Measurements from ENCODE around the gene C1QTNF1.
"Not testable (repeated sequence)": the region's sequence is repeated elsewhere in the genome, so short reads cannot be mapped to it uniquely, and the experiment has no call there.

The C1QTNF1 gene

DNA sequence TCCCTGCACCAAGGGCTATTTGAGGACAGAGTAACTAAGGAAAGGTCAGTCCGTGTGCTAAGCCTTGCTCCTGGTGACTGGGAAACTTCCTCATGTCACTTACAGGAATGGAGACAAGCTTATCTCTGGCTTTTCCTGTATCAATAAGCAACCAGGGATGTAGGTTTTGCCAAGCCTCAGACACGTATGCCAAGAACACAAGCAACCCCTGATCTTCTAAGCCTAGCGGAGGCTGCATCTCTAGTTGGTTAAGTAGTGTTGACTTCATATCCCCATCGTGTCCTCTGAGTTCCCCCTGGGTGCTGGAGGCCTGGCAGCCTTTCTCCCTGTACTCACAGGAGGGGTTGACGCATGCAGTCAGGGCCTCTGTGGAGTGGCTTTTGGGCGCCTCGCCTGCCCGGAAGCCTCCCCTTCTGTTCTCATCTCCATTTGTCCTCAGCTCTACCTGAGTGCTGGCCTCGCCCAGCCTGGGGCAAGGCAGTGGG lies 1.4 kb upstream of the C1QTNF1 start:
- in situ Hi-C loops (cut with MboI; ENCODE audit: low sequenced_read_pairs) = no loop called here

GRCh38 chr17:79023180-79023705 lies 726 bp upstream of the C1QTNF1 start:
- in situ Hi-C loops (cut with MboI; ENCODE audit: low sequenced_read_pairs) = no loop called here

GRCh38 chr17:79024901-79025737 lies 1.1 kb downstream of the C1QTNF1 start:
- in situ Hi-C loops (cut with MboI; ENCODE audit: low sequenced_read_pairs) = no loop called here

DNA sequence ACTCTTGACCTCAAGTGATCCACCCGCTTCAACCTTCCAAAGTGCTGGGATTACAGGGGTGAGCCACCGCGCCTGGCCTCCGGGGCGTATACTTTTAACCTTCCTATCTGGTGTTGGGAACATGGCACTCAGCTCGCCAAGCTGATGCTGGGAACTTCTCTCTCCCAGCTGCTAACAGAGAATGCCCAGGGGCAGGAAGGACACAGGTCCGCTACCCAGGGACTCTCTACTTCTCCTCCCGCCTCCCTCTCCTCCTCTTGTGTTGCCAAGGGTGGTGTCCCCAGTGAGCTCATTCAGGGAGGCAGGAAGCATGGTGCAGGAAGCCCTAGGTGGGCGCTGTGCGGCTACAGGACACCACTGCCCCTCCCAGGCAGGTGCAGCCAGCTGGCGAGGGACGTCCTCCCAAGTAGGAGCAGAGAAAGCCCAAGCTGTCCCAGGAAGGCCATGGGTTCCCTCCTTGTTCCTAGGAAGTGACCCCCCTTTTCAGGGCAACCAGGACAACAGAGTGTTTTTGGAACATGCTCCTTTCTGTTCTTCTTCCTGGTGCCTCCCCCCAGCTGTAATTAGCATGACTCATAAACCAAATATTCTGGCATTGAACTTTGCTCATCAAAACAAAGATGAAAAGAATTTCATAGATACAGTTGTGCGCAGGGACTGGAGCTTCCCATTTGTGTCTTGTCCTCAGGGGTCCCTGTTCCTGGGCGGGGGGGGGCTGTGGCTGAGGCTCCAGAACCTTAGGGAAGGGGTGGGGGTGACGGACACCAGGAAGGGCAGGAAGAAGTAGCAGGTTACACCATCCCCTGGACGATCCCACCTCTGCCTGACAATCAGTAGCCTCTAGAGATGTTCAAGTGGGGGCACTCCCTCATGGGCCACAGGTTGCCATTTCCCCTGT lies 2.7 kb downstream of the C1QTNF1 start:
- in situ Hi-C loops (cut with MboI; ENCODE audit: low sequenced_read_pairs) = no loop called here

DNA sequence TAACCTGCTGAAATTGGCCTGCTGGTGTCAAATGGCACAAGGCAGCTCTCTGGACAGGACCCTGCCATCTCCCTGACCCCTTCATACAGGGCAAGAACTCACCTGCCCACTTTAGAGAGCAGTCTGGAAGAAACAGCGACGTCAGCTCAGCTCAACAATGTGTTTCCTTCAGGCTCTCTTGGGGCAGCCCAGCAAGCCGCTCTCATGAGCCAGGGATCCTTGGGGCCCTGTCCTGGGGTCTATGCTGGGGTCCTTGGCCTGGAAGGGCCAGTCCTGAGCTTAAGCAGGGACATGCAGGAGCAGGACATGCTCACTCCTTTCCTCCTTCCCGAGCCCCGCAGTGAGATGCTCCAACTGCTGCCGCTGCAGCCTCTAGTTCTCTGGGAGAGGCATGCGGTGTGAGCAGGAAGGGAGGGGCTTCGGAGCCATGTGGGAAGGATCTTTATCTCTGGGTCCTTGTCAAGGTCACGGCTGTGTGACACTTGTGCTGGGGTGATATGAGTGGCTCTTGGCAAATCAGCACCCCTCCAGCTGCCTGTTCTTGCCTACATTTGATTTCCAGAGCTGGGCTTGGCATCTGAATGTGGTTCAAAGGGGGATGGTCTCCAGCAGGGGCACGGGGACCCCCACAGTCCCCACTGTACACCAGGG lies 3.4 kb downstream of the C1QTNF1 start:
- in situ Hi-C loops (cut with MboI; ENCODE audit: low sequenced_read_pairs) = no loop called here

DNA sequence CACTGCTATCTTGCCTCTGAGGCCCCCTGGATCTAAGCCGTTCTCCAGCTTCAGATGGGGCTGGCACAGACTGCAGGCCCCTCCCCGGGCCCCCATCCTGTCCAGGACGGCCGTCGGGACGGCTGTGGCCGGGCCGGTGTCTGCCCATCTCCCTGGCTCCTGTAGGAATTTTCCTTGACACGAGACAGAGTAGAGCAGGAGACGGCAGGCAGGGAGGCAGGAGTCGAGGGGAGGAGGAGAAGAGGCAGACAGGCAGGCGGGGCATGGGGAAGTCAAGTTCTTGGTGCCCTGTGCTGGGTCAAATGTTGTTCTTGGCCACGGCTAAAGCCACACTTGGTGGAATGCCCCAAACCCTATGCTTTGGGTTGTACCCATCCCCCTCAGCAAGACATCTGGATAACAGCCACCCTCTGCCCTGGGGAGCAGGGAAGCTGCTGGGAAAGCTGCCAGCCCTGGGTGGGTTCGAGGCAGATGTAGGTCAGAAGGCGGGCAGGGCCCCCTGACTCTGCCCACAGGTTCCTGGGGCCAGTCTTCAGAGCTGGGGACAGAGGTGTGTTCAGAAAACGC lies 4.0 kb downstream of the C1QTNF1 start:
- in situ Hi-C loops (cut with MboI; ENCODE audit: low sequenced_read_pairs) = no loop called here

- in situ Hi-C loops (cut with MboI; ENCODE audit: low sequenced_read_pairs) = no loop called here
These were observed 4.7 kb downstream of the C1QTNF1 start for GRCh38 chr17:79028496-79029326.

- in situ Hi-C loops (cut with MboI; ENCODE audit: low sequenced_read_pairs) = no loop called here
These were observed 5.5 kb downstream of the C1QTNF1 start for GRCh38 chr17:79029327-79030009.

DNA sequence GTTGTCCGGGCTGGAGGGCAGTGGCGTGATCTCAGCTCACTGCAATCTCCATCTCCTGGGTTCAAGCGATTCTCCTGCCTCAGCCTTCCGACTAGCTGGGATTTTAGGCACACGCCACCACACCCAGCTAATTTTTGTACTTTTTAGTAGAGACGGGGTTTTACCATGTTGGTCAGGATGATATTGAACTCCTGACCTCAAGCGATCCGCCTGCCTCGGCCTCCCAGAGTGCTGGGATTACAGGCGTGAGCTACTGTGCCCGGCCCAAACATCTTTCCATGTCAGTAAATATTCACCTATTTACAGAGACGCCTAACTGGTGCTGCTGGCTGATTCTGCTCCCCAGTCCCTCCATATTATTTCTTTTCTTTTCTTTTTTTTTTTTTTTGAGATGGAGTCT lies 6.7 kb downstream of the C1QTNF1 start:
- in situ Hi-C loops (cut with MboI; ENCODE audit: low sequenced_read_pairs) = not testable (repeated sequence)

GRCh38 chr17:79031996-79032875 lies 8.3 kb downstream of the C1QTNF1 start:
- in situ Hi-C loops (cut with MboI; ENCODE audit: low sequenced_read_pairs) = no loop called here

- in situ Hi-C loops (cut with MboI; ENCODE audit: low sequenced_read_pairs) = no loop called here
These were observed 9.2 kb downstream of the C1QTNF1 start for GRCh38 chr17:79033046-79033616.

DNA sequence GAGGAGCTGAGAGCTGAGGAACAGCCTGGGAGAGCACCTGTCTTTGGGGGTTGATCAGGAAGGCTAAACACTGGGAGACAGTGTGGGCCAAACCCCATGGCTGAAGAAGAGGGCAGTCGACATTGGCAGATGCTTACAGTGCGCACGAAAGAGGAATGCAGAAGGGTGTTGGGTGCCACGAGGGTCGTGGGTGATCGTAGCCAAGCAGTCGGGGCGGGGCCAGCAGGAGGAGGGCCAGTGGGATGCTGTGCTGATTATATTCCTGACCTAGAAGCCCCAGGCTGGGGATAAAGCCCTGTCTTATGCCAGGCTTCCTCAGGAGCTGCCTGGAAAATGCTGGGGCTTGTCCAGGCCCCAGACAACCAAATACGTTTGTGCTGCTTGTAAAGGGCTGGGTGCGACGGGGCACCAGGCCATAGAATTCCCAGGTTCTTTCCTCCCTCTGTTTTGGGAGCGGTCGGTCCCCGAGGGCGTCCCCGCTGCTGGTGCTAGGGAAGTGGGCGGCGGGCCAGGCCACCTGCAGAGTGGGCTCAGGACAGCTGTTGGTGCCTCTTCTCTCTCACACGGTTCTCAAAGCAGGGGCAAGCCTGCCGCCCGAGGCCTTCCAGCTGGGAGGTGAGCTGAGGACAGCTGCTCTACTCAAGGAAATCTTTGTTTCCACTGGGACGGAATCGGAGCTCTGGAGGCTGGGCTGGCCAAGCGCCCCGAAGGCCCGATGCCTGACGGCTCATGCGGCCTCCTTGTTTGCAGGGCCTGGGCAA lies 10.0 kb downstream of the C1QTNF1 start:
- in situ Hi-C loops (cut with MboI; ENCODE audit: low sequenced_read_pairs) = no loop called here

DNA sequence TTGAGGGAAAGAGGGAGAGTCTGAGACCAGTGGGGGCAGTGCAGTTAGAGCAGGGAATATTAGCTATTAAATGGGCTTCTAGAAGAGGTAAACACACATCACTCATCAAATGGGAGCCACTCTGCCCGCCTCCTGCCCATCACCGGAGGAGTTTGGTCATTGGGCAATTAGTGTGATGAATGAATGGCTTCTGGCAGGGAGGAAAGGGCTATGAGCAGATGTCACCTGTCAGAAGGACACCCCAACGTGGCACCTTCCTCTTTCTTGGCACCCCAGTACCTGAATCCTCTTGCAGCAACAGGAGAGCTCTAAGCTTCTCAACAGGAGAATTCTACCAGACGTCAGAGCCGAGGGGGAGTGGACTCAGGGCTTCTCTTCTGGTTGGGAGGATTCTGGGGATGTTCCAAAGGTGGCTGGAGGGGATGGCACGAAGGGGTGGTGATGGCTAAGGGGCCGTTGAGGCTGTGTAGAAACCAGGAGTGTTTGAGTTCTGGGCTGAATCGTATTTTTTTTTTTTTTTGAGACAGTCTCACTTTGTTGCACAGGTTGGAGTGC lies 11.0 kb downstream of the C1QTNF1 start:
- in situ Hi-C loops (cut with MboI; ENCODE audit: low sequenced_read_pairs) = no loop called here

GRCh38 chr17:79035686-79036085 lies 11.7 kb downstream of the C1QTNF1 start:
- in situ Hi-C loops (cut with MboI; ENCODE audit: low sequenced_read_pairs) = no loop called here

DNA sequence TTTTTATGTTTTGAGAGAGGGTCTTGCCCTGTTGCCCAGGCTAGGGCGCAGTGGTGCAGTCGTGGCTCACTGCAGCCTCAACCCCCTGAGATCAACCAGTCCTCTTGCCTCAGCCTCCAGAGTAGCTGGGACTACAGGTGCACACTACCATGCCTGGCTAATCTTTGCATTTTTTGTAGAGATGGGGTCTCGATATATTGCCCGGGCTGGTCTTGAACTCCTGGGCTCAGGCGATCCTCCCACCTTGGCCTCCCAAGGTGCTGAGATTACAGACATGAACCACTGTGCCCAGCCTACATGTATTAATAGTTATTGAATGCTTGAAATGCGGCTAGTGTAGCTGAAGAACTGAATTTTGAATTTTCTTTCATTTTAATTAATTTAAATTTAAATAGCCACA lies 12.2 kb downstream of the C1QTNF1 start:
- in situ Hi-C loops (cut with MboI; ENCODE audit: low sequenced_read_pairs) = no loop called here

- in situ Hi-C loops (cut with MboI; ENCODE audit: low sequenced_read_pairs) = no loop called here
These were observed 12.6 kb downstream of the C1QTNF1 start for GRCh38 chr17:79036596-79036995.
